IMR-90 (cell line): ENCODE results near the gene AMOTL1. TPM values are rescaled to one million over a fixed set of nuclear protein-coding genes. Genes with fewer than 3 reads are reported as not detected.

ENCODE experiments used
- ATAC-seq: fragments of 200-7000 bp; cut with Tn5 transposase; 2 replicates; pipeline ENCODE4 v1.9.1; 2020; ENCODE audit warnings: low read depth, mild to moderate bottlenecking, moderate library complexity
- BruUV-seq: library from RNA; stranded (reverse); fragments of 400-500 nt; replicated peaks from 2 replicates; lab custom pipeline; 2021; lab: Mats Ljungman, UMichigan
- CTCF ChIA-PET: fragments of 300-600 bp; formaldehyde crosslinking; extraction: SDS; loops from one replicate; lab custom pipeline; 2021; ENCODE audit warnings: antibody characterized with exemption; lab: Yijun Ruan, JAX
- POLR2A ChIA-PET: fragments of 300-600 bp; sonication (Branson Sonifier 250); formaldehyde crosslinking; loops from one replicate; lab custom pipeline; 2022; ENCODE audit warnings: antibody characterized with exemption; ENCODE audit not compliant: unreplicated experiment; lab: Charles Lee
- DNase-seq: peaks from one replicate; pipeline ENCODE4 v3.0.0; 2013
- H2AFZ ChIP-seq: replicated peaks from 2 replicates; pipeline ENCODE3; 2013; ENCODE audit warnings: low read length, mild to moderate bottlenecking; ENCODE audit not compliant: poor library complexity
- H2AK5ac ChIP-seq: 2 replicates; pipeline ENCODE4 v1.6.1; 2013; ENCODE audit warnings: low read depth, low read length, inconsistent platforms
- H2AK9ac ChIP-seq: replicated peaks from 2 replicates; pipeline ENCODE3; 2013; ENCODE audit warnings: mild to moderate bottlenecking, low read depth, low read length, moderate library complexity; ENCODE audit not compliant: poor library complexity
- H2BK120ac ChIP-seq: 2 replicates; pipeline ENCODE4 v1.6.1; 2013; ENCODE audit warnings: low read depth, low read length, inconsistent platforms
- H2BK15ac ChIP-seq: 3 replicates; pipeline ENCODE4 v1.6.1; 2013; ENCODE audit warnings: low read depth, low read length, inconsistent platforms
- H2BK20ac ChIP-seq: 2 replicates; pipeline ENCODE4 v1.6.1; 2013; ENCODE audit warnings: low read depth, mild to moderate bottlenecking, inconsistent platforms, low read length, moderate library complexity
- H2BK5ac ChIP-seq: 2 replicates; pipeline ENCODE4 v1.6.1; 2013; ENCODE audit warnings: mild to moderate bottlenecking, low read depth, low read length, inconsistent platforms; ENCODE audit not compliant: poor library complexity, severe bottlenecking
- H3K14ac ChIP-seq: replicated peaks from 2 replicates; pipeline ENCODE4 v1.6.1; 2013; ENCODE audit warnings: low read depth, low read length, inconsistent platforms
- H3K18ac ChIP-seq: 2 replicates; pipeline ENCODE4 v1.6.1; 2013; ENCODE audit warnings: low read depth, low read length, control low read depth
- H3K23ac ChIP-seq: 2 replicates; pipeline ENCODE4 v1.6.1; 2013; ENCODE audit warnings: low read depth, low read length, inconsistent platforms
- H3K27ac ChIP-seq: 2 replicates; pipeline ENCODE4 v1.5.1; 2013; ENCODE audit warnings: mild to moderate bottlenecking, control low read depth, low read length; ENCODE audit not compliant: insufficient read depth
- H3K27me3 ChIP-seq: 2 replicates; pipeline ENCODE4 v1.6.1; 2013; ENCODE audit warnings: low read length; ENCODE audit not compliant: control insufficient read depth, insufficient read depth
- H3K36me3 ChIP-seq: 2 replicates; pipeline ENCODE4 v1.6.1; 2013; ENCODE audit warnings: low read length, mixed read lengths; ENCODE audit not compliant: control insufficient read depth, insufficient read depth
- H3K4ac ChIP-seq: 2 replicates; pipeline ENCODE4 v1.6.1; 2013; ENCODE audit warnings: low read depth, low read length, inconsistent platforms
- H3K4me1 ChIP-seq: 2 replicates; pipeline ENCODE4 v1.6.1; 2013; ENCODE audit warnings: low read length, mixed read lengths; ENCODE audit not compliant: control insufficient read depth, insufficient read depth
- H3K4me2 ChIP-seq: 2 replicates; pipeline ENCODE4 v1.6.1; 2013; ENCODE audit warnings: low read depth, mild to moderate bottlenecking, control low read depth, low read length, moderate library complexity
- H3K4me3 ChIP-seq: 2 replicates; pipeline ENCODE4 v1.5.1; 2013; ENCODE audit warnings: low read depth, mild to moderate bottlenecking, control low read depth, low read length, moderate library complexity; ENCODE audit not compliant: insufficient read depth
- H3K56ac ChIP-seq: 2 replicates; pipeline ENCODE4 v1.6.1; 2013; ENCODE audit warnings: low read length, inconsistent platforms; ENCODE audit not compliant: insufficient read depth; ENCODE audit errors: extremely low read depth
- H3K79me1 ChIP-seq, 2 experiments: 2 replicates each; pipeline ENCODE4 v1.6.1; 2013; ENCODE audit warnings: low read length in 2 of 2, inconsistent platforms in 1 of 2, low read depth in 1 of 2
- H3K9ac ChIP-seq: 2 replicates; pipeline ENCODE4 v1.6.1; 2013; ENCODE audit warnings: low read depth, low read length, control low read depth
- H3K9me1 ChIP-seq: 2 replicates; pipeline ENCODE4 v1.6.1; 2013; ENCODE audit warnings: low read length, inconsistent platforms; ENCODE audit not compliant: insufficient read depth
- H3K9me3 ChIP-seq: 2 replicates; pipeline ENCODE4 v1.6.1; 2013; ENCODE audit warnings: low read length; ENCODE audit not compliant: control insufficient read depth, insufficient read depth
- H4K20me1 ChIP-seq: 2 replicates; pipeline ENCODE4 v1.6.1; 2013; ENCODE audit warnings: low read length, inconsistent platforms; ENCODE audit not compliant: insufficient read depth
- H4K5ac ChIP-seq: 2 replicates; pipeline ENCODE4 v1.6.1; 2013; ENCODE audit warnings: mild to moderate bottlenecking, low read depth, low read length, control low read depth
- H4K8ac ChIP-seq, 2 experiments: 2 replicates each; pipeline ENCODE4 v1.6.1; 2013; ENCODE audit warnings: low read depth in 2 of 2, low read length in 2 of 2, control low read depth in 1 of 2, inconsistent platforms in 1 of 2
- H4K91ac ChIP-seq: 2 replicates; pipeline ENCODE4 v1.6.1; 2013; ENCODE audit warnings: low read depth, low read length, inconsistent platforms; ENCODE audit not compliant: insufficient read depth
- BHLHE40 ChIP-seq: fragments of 150-350 bp; IDR thresholded peaks from 2 replicates; pipeline ENCODE4 v1.6.1; 2016; ENCODE audit warnings: mild to moderate bottlenecking, low read depth, low read length
- CEBPB ChIP-seq: IDR thresholded peaks from 2 replicates; pipeline ENCODE4 v1.6.1; 2012; ENCODE audit warnings: low read depth, low read length, improper control_type of control experiment
- CHD1 ChIP-seq: IDR thresholded peaks from 2 replicates; pipeline ENCODE4 v1.6.1; 2012; ENCODE audit warnings: low read depth, low read length, improper control_type of control experiment
- FOS ChIP-seq: fragments of 150-350 bp; IDR thresholded peaks from 2 replicates; pipeline ENCODE4 v1.6.1; 2016; ENCODE audit warnings: low read depth, low read length
- MAFK ChIP-seq: IDR thresholded peaks from 2 replicates; pipeline ENCODE4 v1.6.1; 2012; ENCODE audit warnings: low read depth, low read length, improper control_type of control experiment
- MAZ ChIP-seq: IDR thresholded peaks from 2 replicates; pipeline ENCODE4 v1.6.1; 2012; ENCODE audit warnings: low read depth, mild to moderate bottlenecking, low read length, improper control_type of control experiment, moderate library complexity, borderline replicate concordance
- MXI1 ChIP-seq: IDR thresholded peaks from 2 replicates; pipeline ENCODE4 v1.6.1; 2012; ENCODE audit warnings: low read depth, mild to moderate bottlenecking, low read length, moderate library complexity, borderline replicate concordance
- NFE2L2 ChIP-seq: fragments of 150-350 bp; IDR thresholded peaks from 2 replicates; pipeline ENCODE4 v1.6.1; 2016; ENCODE audit warnings: low read depth, mild to moderate bottlenecking, low read length
- POLR2A ChIP-seq: IDR thresholded peaks from 2 replicates; pipeline ENCODE4 v1.6.1; 2012; ENCODE audit warnings: mild to moderate bottlenecking, low read depth, low read length
- RFX5 ChIP-seq: IDR thresholded peaks from 2 replicates; pipeline ENCODE4 v1.8.0; 2012; ENCODE audit warnings: low read depth, mild to moderate bottlenecking, low read length, moderate library complexity
- SMC3 ChIP-seq: fragments of 150-350 bp; IDR thresholded peaks from 2 replicates; pipeline ENCODE4 v1.6.1; 2016; ENCODE audit warnings: low read depth, mild to moderate bottlenecking, antibody characterized with exemption, low read length, moderate library complexity
- USF2 ChIP-seq: fragments of 150-350 bp; IDR thresholded peaks from 2 replicates; pipeline ENCODE4 v1.6.1; 2017; ENCODE audit warnings: mild to moderate bottlenecking, antibody characterized with exemption, low read length, low read depth
- WGBS, 2 experiments: methylation state at CpG; one replicate each; pipeline versions ENCODE4 v1.1.5 to v1.1.7; 2013; ENCODE audit warnings: missing lambda C conversion rate in 2 of 2; ENCODE audit not compliant: insufficient read length in 1 of 2; ENCODE audit errors: extremely low coverage in 2 of 2; 5-methylcytosine and 5-hydroxymethylcytosine counted together
- dilution Hi-C: fragments of 300-500 bp; cut with HindIII; formaldehyde crosslinking; loops from one replicate; pipeline ENCODE4 v1.14.3; 2018; ENCODE audit warnings: low sequenced_read_pairs; ENCODE audit not compliant: unreplicated experiment
- in situ Hi-C: fragments of 300-500 bp; cut with MboI; formaldehyde crosslinking; loops from 3 replicates; pipeline ENCODE4 v1.14.3; 2019; ENCODE audit warnings: low sequenced_read_pairs, inconsistent platforms, mixed read lengths
- intact Hi-C: fragments of 100-400 bp; cut with micrococcal nuclease; formaldehyde crosslinking; loops from 2 replicates; pipeline ENCODE4 v1.10.0; 2022
- polyA plus RNA-seq, 3 experiments: library from polyadenylated mRNA; depleted of rRNA; stranded (reverse); fragments of >200 nt; gene quantifications; 2 replicates each; pipeline ENCODE4 v1.2.3, GENCODE V29; 2012; ENCODE audit warnings: low replicate concordance in 1 of 3
- total RNA-seq: library from RNA; depleted of rRNA; stranded (reverse); fragments of >200 nt; gene quantifications from 2 replicates; pipeline ENCODE4 v1.2.3, GENCODE V29; 2012
- TF ChIP-seq, protein P1 (sequence below): conservative IDR thresholded peaks from 2 replicates; pipeline ENCODE4 v1.5.1; 2012; ENCODE audit warnings: mild to moderate bottlenecking, low read depth, low read length, improper control_type of control experiment
- TF ChIP-seq, protein P2 (sequence below): fragments of 150-350 bp; IDR thresholded peaks from 2 replicates; pipeline ENCODE4 v1.6.1; 2016; ENCODE audit warnings: low read depth, mild to moderate bottlenecking, low read length, moderate library complexity, borderline replicate concordance

The AMOTL1 gene
- total and polyA plus RNA-seq, 2 of the 4 experiments (the other 2 are of a cell fraction): 18.6 to 49.5 TPM

DNA sequence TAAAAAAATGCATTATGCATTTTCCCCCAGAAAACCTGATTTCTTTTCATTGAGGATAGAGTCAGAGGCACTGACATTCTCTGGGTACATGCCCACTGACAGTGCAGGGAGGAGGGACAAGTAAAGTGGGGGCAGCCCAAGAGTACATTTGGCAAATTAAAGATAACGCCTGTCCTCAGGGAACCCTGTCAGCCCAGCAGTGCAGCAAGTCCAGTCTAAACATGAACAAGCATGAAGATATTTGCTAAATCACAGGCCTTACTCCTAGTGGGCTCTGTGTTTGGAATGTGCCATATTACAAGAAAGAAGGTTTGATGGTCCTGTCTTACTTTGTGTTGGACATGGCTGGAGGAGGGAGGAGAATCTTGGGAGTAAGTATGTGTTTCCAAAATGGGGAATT, 37.9 kb downstream of the AMOTL1 start:
- Histone ChIP-seq H3K9me3 (no peaks in the 10 kb centered on the region), H2BK15ac (peak overlapping the region; percentile 71; the same call in 1 of the 3 replicates), H3K18ac (peak overlapping the region; percentile 45), H4K20me1 (peaks cover 12% of the 10 kb centered on the region; the same call in 1 of the 2 replicates), H2BK20ac (peak overlapping the region; percentile 58), H3K4me3 (no peak overlapping the region), H3K27ac (peak overlapping the region; percentile 84; the same call in 1 of the 2 replicates), H3K4ac (peak overlapping the region; percentile 70), H4K8ac (peak overlapping the region in 1 of 2 experiments; percentile 10; a peak in 3 of 4 replicates), H3K79me1 (peaks cover 38 to 68% of the 10 kb centered on the region in 2 experiments), H3K56ac (no peak overlapping the region), H3K27me3 (no peaks in the 10 kb centered on the region), H3K4me1 (peaks cover 32% of the 10 kb centered on the region), H2AK9ac (peak overlapping the region; percentile 47), H3K14ac (peak overlapping the region; percentile 68; the same call in 1 of the 2 replicates), H3K9ac (no peak overlapping the region), H3K23ac (peak overlapping the region; percentile 31), H2AK5ac (peak overlapping the region; percentile 91; the same call in 1 of the 2 replicates), H2BK120ac (peak overlapping the region; percentile 50), H3K4me2 (peak overlapping the region; percentile 24; the same call in 1 of the 2 replicates), H4K91ac (peak overlapping the region; percentile 34), H3K9me1 (peaks cover 33% of the 10 kb centered on the region), H2AFZ (no peak overlapping the region), H3K36me3 (peaks cover 22% of the 10 kb centered on the region), H2BK5ac (peak overlapping the region; percentile 86), H4K5ac (peak overlapping the region; percentile 25)
- dilution Hi-C loops (no loop called here), intact Hi-C loops (loop anchor here (5.0 kb wide), 1 partner anchor 41 kb away; no protein-coding TSS in a partner anchor), in situ Hi-C loops (no loop called here)
- ChIA-PET CTCF (no interaction called here), POLR2A (interaction anchor here (0.6 kb wide), 1 partner anchor 358 kb away, joined by 3 read pairs; no protein-coding TSS in a partner anchor)
- ATAC-seq: no peak; the same call in 1 of the 2 replicates
- TF ChIP-seq MXI1 (no peak), POLR2A (no peak), RFX5 (no peak), USF2 (no peak), MAZ (no peak), CHD1 (no peak), NFE2L2 (no peak), MAFK (no peak), CEBPB (no peak), SMC3 (no peak), BHLHE40 (no peak), FOS (no peak)
- TF ChIP-seq, protein P1, sequence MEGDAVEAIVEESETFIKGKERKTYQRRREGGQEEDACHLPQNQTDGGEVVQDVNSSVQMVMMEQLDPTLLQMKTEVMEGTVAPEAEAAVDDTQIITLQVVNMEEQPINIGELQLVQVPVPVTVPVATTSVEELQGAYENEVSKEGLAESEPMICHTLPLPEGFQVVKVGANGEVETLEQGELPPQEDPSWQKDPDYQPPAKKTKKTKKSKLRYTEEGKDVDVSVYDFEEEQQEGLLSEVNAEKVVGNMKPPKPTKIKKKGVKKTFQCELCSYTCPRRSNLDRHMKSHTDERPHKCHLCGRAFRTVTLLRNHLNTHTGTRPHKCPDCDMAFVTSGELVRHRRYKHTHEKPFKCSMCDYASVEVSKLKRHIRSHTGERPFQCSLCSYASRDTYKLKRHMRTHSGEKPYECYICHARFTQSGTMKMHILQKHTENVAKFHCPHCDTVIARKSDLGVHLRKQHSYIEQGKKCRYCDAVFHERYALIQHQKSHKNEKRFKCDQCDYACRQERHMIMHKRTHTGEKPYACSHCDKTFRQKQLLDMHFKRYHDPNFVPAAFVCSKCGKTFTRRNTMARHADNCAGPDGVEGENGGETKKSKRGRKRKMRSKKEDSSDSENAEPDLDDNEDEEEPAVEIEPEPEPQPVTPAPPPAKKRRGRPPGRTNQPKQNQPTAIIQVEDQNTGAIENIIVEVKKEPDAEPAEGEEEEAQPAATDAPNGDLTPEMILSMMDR: no peak
- TF ChIP-seq, protein P2, sequence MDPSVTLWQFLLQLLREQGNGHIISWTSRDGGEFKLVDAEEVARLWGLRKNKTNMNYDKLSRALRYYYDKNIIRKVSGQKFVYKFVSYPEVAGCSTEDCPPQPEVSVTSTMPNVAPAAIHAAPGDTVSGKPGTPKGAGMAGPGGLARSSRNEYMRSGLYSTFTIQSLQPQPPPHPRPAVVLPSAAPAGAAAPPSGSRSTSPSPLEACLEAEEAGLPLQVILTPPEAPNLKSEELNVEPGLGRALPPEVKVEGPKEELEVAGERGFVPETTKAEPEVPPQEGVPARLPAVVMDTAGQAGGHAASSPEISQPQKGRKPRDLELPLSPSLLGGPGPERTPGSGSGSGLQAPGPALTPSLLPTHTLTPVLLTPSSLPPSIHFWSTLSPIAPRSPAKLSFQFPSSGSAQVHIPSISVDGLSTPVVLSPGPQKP: no peak
- DNase-seq: no peak
- no CpG with 5 or more reads among the region's 1 CpG for WGBS, 2 experiments
- BruUV-seq: no TSS peak
